KOPT-K1 (cell line): ENCODE measurements around the gene INO80.

Source experiments
- H3K27ac ChIP-seq: fragments of 200-600 bp; sonication (generic); 2 replicates; pipeline ENCODE4 v1.5.1; 2016; ENCODE audit warnings: antibody characterized with exemption, mild to moderate bottlenecking, low read depth, low read length; ENCODE audit not compliant: poor library complexity, severe bottlenecking
- H3K36me3 ChIP-seq: fragments of 200-600 bp; sonication (generic); 2 replicates; pipeline ENCODE4 v1.5.1; 2017; ENCODE audit warnings: antibody characterized with exemption, mild to moderate bottlenecking, low read length, moderate library complexity; ENCODE audit not compliant: insufficient read depth
- H3K9me3 ChIP-seq: fragments of 200-600 bp; sonication (generic); 2 replicates; pipeline ENCODE4 v1.5.1; 2017; ENCODE audit warnings: antibody characterized with exemption, low read length, mild to moderate bottlenecking; ENCODE audit not compliant: insufficient read depth, poor library complexity, severe bottlenecking

The INO80 gene

DNA sequence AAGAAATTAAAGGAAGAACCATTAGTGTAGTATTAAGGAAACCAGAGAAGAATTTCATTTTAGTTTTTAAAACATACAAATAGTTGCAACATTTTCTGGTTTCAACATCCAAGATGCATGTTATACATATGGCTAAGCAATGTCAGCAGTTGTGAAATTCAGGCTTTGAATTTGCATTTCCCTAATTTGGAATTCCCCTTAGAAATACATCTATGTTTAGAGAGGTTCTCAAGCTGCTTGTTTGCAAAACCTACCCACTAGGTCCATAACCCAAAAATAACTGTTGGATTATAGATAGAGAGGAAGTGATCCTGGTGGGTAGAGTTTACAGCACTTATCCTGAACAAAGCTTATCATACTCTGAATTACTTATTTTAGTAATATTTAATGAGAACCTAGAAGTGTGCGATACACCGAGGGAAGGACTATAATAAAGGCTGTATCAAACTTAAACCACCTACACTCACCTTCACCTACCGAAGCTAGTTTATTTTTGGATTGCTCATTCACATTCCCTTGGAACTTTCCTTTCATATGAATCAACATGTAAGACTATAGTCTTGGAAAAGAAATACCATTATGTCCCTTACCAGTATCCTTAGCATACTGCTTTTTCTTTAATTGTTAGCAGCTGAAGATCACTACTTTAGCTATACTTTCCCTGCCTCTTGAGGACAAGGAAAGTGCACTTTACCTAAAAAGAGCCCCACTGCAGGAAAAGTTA is 102.2 kb downstream of the INO80 start:
- no peaks in the 10 kb centered on the region for H3K9me3 ChIP-seq
- peaks cover 81% of the 10 kb centered on the region for H3K36me3 ChIP-seq
- H3K27ac ChIP-seq: no peak overlapping the region

GRCh38 chr15:41011055-41011815 is 104.8 kb downstream of the INO80 start:
- H3K36me3 ChIP-seq: peaks cover 71% of the 10 kb centered on the region
- no peaks in the 10 kb centered on the region for H3K9me3 ChIP-seq
- H3K27ac ChIP-seq: no peak overlapping the region

- Histone ChIP-seq H3K9me3 (no peaks in the 10 kb centered on the region), H3K36me3 (peaks cover 67% of the 10 kb centered on the region), H3K27ac (no peak overlapping the region)
These were observed 105.7 kb downstream of the INO80 start for GRCh38 chr15:41010345-41010744.

DNA sequence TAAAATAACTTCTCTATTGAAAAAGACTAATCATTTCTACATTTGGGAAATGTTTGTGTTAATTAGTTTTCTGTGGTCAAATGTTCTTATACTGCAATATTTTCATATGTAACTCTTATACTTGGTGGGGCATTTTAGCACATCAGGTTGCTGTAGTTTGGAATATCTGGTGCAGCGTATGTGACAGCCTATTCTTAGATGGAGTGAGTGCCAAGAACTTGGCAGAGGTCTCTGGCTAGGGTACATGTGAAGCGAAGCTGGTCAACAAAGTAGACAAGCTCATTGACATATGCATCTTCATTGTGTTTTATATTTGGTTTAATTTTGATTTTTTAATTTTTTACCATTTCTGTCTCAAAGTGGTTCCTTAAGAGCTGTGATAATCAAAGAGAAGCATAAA is 109.6 kb downstream of the INO80 start:
- no peak overlapping the region for H3K27ac ChIP-seq
- H3K9me3 ChIP-seq: no peaks in the 10 kb centered on the region
- peaks cover 64% of the 10 kb centered on the region for H3K36me3 ChIP-seq

GRCh38 chr15:41004490-41004889 is 111.6 kb downstream of the INO80 start:
- H3K36me3 ChIP-seq: peaks cover 72% of the 10 kb centered on the region
- no peaks in the 10 kb centered on the region for H3K9me3 ChIP-seq
- H3K27ac ChIP-seq: no peak overlapping the region

DNA sequence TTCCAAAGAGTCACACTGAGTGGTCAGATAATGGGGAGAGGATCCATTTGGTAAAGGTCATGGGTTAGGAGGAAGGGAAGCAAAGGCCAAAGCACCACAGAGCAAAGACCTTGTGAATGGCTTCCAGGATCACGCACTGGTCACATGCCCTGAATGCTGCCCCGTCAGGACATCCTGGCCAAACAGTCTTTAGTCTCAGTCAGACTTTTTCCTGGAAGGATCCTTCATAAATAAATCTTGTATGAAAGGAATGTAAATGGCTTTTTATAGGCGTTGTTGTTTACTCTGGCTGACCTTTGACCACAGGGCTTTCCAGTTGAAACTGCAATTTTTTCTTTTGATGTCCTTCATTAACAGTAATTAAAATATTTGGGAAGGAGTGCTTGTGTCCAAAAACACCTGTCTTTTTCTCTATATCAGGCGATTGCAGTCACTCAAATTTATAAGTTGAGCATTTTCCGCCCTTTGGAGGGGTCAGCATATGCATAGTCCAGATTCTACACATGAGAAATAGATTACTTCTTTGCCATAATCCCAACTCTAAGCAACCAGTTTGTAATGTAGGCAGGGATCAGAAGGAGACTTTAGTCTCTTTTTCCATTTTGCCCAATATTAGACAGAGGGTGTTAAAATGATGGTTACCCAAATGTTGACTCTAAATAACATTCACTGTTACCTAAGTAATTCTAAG is 114.4 kb downstream of the INO80 start:
- peaks cover 87% of the 10 kb centered on the region for H3K36me3 ChIP-seq
- H3K9me3 ChIP-seq: no peaks in the 10 kb centered on the region
- no peak overlapping the region for H3K27ac ChIP-seq

- H3K27ac ChIP-seq: no peak overlapping the region
- no peaks in the 10 kb centered on the region for H3K9me3 ChIP-seq
- H3K36me3 ChIP-seq: peaks cover 88% of the 10 kb centered on the region
These were observed 116.9 kb downstream of the INO80 start for GRCh38 chr15:40999190-40999589.

GRCh38 chr15:40995656-40996055 is 120.4 kb downstream of the INO80 start:
- no peak overlapping the region for H3K27ac ChIP-seq
- peaks cover 91% of the 10 kb centered on the region for H3K36me3 ChIP-seq
- no peaks in the 10 kb centered on the region for H3K9me3 ChIP-seq

- H3K36me3 ChIP-seq: peaks cover 94% of the 10 kb centered on the region
- H3K9me3 ChIP-seq: no peaks in the 10 kb centered on the region
- no peak overlapping the region for H3K27ac ChIP-seq
These were observed 123.3 kb downstream of the INO80 start for GRCh38 chr15:40992825-40993224.

- peaks cover 94% of the 10 kb centered on the region for H3K36me3 ChIP-seq
- no peak overlapping the region for H3K27ac ChIP-seq
- no peaks in the 10 kb centered on the region for H3K9me3 ChIP-seq
These were observed 123.8 kb downstream of the INO80 start for GRCh38 chr15:40992241-40992741.

DNA sequence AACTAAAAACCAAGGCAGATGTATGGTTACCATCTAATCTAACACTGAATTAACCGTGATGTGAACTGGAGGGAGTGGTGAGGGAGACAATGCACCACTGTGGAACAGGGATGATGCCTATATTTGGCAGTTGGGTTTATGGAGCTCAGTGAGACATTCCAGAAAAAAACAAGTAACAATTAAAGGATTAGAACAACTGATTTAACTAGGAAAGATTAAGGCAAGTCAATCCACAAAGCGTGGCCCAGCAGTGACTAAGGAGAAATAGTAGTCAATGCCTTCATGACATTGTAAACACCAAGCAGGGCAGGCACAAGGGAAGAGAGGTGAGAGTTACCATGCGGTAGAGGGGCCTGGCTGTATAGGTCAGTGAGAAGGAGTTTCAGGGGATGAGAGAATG is 124.7 kb downstream of the INO80 start:
- H3K9me3 ChIP-seq: no peaks in the 10 kb centered on the region
- H3K27ac ChIP-seq: no peak overlapping the region
- H3K36me3 ChIP-seq: peaks cover 94% of the 10 kb centered on the region

- Histone ChIP-seq H3K36me3 (peaks cover 96% of the 10 kb centered on the region), H3K9me3 (no peaks in the 10 kb centered on the region)
These were observed 125.3 kb downstream of the INO80 start for GRCh38 chr15:40990789-40991188.

DNA sequence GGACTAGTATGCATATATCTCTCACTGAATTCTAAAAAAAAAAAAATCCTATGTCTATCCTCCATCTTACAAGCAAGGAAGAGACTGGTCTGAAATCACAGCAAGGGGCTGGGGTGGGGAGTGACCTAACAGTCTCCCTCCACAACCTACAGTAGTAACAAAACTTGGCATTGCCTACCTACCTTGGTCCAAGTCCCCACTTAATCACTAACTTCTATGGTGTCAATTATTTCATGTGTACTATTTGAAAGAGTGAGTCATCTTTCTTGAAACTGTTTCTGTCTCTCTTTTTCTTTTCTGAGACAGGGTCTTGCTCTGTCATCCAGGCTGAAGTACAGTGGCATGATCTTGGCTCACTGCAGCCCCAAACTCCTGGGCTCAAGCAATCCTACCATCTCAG is 126.0 kb downstream of the INO80 start:
- Histone ChIP-seq H3K27ac (no peak overlapping the region), H3K36me3 (peaks cover 96% of the 10 kb centered on the region)

More at GRCh38 chr15:40990789-40991188, 125.3 kb downstream of the INO80 start:
- H3K27ac ChIP-seq: no peak overlapping the region

DNA sequence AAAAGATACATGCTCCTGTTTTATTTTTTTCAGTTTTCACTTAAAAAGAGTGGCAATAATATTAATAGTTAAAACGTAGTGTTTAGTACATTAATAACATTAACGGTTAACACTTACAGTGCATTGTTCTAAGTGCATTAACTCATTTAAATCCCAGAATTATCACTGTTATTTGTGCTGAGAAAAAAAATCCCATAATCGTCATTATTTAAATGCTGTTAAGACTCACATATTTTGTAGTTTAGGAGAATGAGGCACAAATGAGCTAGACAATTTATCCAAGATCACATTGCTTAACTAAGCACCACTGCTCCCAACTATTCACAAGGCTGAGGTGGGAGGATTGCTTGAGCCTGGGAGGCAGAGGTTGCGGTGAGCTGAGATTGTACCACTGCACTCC is 127.9 kb downstream of the INO80 start:
- Histone ChIP-seq H3K36me3 (peaks cover 100% of the 10 kb centered on the region), H3K27ac (no peak overlapping the region), H3K9me3 (no peaks in the 10 kb centered on the region)

More for the DNA sequence above, 126.0 kb downstream of the INO80 start:
- no peaks in the 10 kb centered on the region for H3K9me3 ChIP-seq

DNA sequence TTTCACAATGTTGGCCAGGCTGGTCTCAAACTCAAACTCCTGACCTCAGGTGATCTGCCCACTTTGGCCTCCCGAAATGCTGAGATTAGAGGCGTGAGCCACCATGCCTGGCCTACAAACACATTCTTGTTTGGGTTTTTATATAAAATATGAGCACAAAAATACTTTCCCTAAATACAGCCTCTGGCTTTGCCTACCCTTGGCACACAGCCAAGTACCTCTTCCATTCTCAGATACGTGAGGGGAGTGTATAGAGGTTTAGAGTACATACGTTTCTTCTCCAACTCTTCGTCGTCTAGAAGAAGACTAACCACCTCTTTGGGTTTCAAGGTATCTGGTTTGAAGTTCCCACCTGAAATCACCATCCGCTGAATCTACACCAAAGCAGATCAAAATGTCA is 129.3 kb downstream of the INO80 start:
- Histone ChIP-seq H3K36me3 (peaks cover 100% of the 10 kb centered on the region), H3K9me3 (no peaks in the 10 kb centered on the region), H3K27ac (no peak overlapping the region)
